ENCODE results near the gene BBS1. TPM values are rescaled to one million over a fixed set of nuclear protein-coding genes. Genes with fewer than 3 reads are reported as not detected.
A peak's percentile ranks its signal among the peaks of the same experiment; 100 is the strongest.

BBS1 gene
- total RNA-seq, 1 donor from 2014 or later = 71.8 TPM

GRCh38 chr11:66469441-66469840, 41.0 kb upstream of the BBS1 start:
- DNase-seq (ENCODE audit: extremely low spot score, unreplicated experiment) = no peak
- no peak overlapping the region for H3K4me3 Mint-ChIP-seq
- H3K27me3 Mint-ChIP-seq = no peaks in the 10 kb centered on the region
- H3K36me3 Mint-ChIP-seq = no peaks in the 10 kb centered on the region
- no peak overlapping the region for H3K27ac Mint-ChIP-seq
- H3K4me1 Mint-ChIP-seq (ENCODE audit: unreplicated experiment) = peaks cover 15% of the 10 kb centered on the region
- no peaks in the 10 kb centered on the region for H3K9me3 Mint-ChIP-seq
- no peak for TF ChIP-seq CTCF (conservative IDR thresholded peaks at IDR 0.05)

- H3K27me3 Mint-ChIP-seq = no peaks in the 10 kb centered on the region
- H3K36me3 Mint-ChIP-seq = no peaks in the 10 kb centered on the region
- no peak overlapping the region for H3K27ac Mint-ChIP-seq
- no peaks in the 10 kb centered on the region for H3K9me3 Mint-ChIP-seq
- peak overlapping the region; percentile 30 for H3K4me3 Mint-ChIP-seq
- H3K4me1 Mint-ChIP-seq (ENCODE audit: unreplicated experiment) = peaks cover 15% of the 10 kb centered on the region
- no peak for TF ChIP-seq CTCF (conservative IDR thresholded peaks at IDR 0.05)
- DNase-seq (ENCODE audit: extremely low spot score, unreplicated experiment) = no peak
Observed at GRCh38 chr11:66470015-66470414, 40.4 kb upstream of the BBS1 start.

- no peak for TF ChIP-seq CTCF (conservative IDR thresholded peaks at IDR 0.05)
- no peak overlapping the region for H3K4me3 Mint-ChIP-seq
- no peaks in the 10 kb centered on the region for H3K27me3 Mint-ChIP-seq
- no peak overlapping the region for H3K27ac Mint-ChIP-seq
- DNase-seq (ENCODE audit: extremely low spot score, unreplicated experiment) = no peak
- no peaks in the 10 kb centered on the region for H3K9me3 Mint-ChIP-seq
- peaks cover 11% of the 10 kb centered on the region for H3K4me1 Mint-ChIP-seq (ENCODE audit: unreplicated experiment)
- no peaks in the 10 kb centered on the region for H3K36me3 Mint-ChIP-seq
Observed at GRCh38 chr11:66471142-66471541, 39.3 kb upstream of the BBS1 start.

- DNase-seq (ENCODE audit: extremely low spot score, unreplicated experiment) = no peak
- H3K9me3 Mint-ChIP-seq = no peaks in the 10 kb centered on the region
- no peak overlapping the region for H3K4me3 Mint-ChIP-seq
- peaks cover 4% of the 10 kb centered on the region for H3K36me3 Mint-ChIP-seq
- peaks cover 17% of the 10 kb centered on the region for H3K4me1 Mint-ChIP-seq (ENCODE audit: unreplicated experiment)
- H3K27ac Mint-ChIP-seq = no peak overlapping the region
- no peak for TF ChIP-seq CTCF (conservative IDR thresholded peaks at IDR 0.05)
- H3K27me3 Mint-ChIP-seq = no peaks in the 10 kb centered on the region
Observed at GRCh38 chr11:66472054-66472453, 38.4 kb upstream of the BBS1 start.

- no peak for DNase-seq (ENCODE audit: extremely low spot score, unreplicated experiment)
- TF ChIP-seq CTCF (conservative IDR thresholded peaks at IDR 0.05) = no peak
- peaks cover 4% of the 10 kb centered on the region for H3K36me3 Mint-ChIP-seq
- H3K4me1 Mint-ChIP-seq (ENCODE audit: unreplicated experiment) = peaks cover 15% of the 10 kb centered on the region
- H3K27me3 Mint-ChIP-seq = no peaks in the 10 kb centered on the region
- no peak overlapping the region for H3K4me3 Mint-ChIP-seq
- H3K27ac Mint-ChIP-seq = no peak overlapping the region
- H3K9me3 Mint-ChIP-seq = no peaks in the 10 kb centered on the region
Observed at GRCh38 chr11:66473167-66473566, 37.3 kb upstream of the BBS1 start.
